ENCODE measurements around the gene KCNJ18. TPM values are rescaled to one million over a fixed set of nuclear protein-coding genes. Genes with fewer than 3 reads are reported as not detected.
"Not testable (repeated sequence)": the region's sequence is repeated elsewhere in the genome, so short reads cannot be mapped to it uniquely, and the experiment has no call there.

Gene KCNJ18
- total RNA-seq, 5 donors from 2014 or later (not counting 1 experiment from before 2014, with no cell fraction given), result not detected

- H3K9me3 ChIP-seq; H3K4me1 ChIP-seq (ENCODE audit: control insufficient read depth in 1 of 2, extremely low read depth in 1 of 2, insufficient read depth in 2 of 2, low read length in 2 of 2); H3K27ac ChIP-seq (ENCODE audit: low read length); H3K36me3 ChIP-seq (ENCODE audit: control insufficient read depth in 2 of 2, extremely low read depth in 1 of 2, insufficient read depth in 1 of 2, low read length in 1 of 2); H3K4me1 Mint-ChIP-seq; H3K27me3 ChIP-seq (replicated peaks in 1 of 2; ENCODE audit: control insufficient read depth in 2 of 2, extremely low read depth in 1 of 2, insufficient read depth in 2 of 2, low read length in 1 of 2); H3K27me3 Mint-ChIP-seq; H3K27ac Mint-ChIP-seq; ATAC-seq (replicated peaks in 1 of 4); POLR2A ChIA-PET; H3K36me3 Mint-ChIP-seq; H3K4me3 Mint-ChIP-seq; H3K4me3 ChIP-seq (ENCODE audit: control insufficient read depth in 1 of 2, extremely low read depth in 1 of 2, low read length in 1 of 2); CTCF ChIA-PET: not testable (repeated sequence)
- DNase-seq, result peak in 1 of 35 experiments; percentile 10
- H3K9me3 Mint-ChIP-seq, result peaks cover 11% of the 10 kb centered on the region in 3 donors
- WGBS (ENCODE audit: insufficient coverage), result 69% methylated on average over 2 of the region's 3 CpGs
Measured at GRCh38 chr17:21666711-21667412, 25.5 kb upstream of the KCNJ18 start.

GRCh38 chr17:21667413-21668117 is 24.8 kb upstream of the KCNJ18 start:
- H3K4me1 Mint-ChIP-seq; CTCF ChIA-PET; H3K27ac Mint-ChIP-seq; H3K36me3 Mint-ChIP-seq; H3K27ac ChIP-seq (ENCODE audit: low read length); H3K4me1 ChIP-seq (ENCODE audit: control insufficient read depth in 1 of 2, extremely low read depth in 1 of 2, insufficient read depth in 2 of 2, low read length in 2 of 2); POLR2A ChIA-PET; H3K27me3 Mint-ChIP-seq; ATAC-seq (replicated peaks in 1 of 4); H3K36me3 ChIP-seq (ENCODE audit: control insufficient read depth in 2 of 2, extremely low read depth in 1 of 2, insufficient read depth in 1 of 2, low read length in 1 of 2); H3K27me3 ChIP-seq (replicated peaks in 1 of 2; ENCODE audit: control insufficient read depth in 2 of 2, extremely low read depth in 1 of 2, insufficient read depth in 2 of 2, low read length in 1 of 2); H3K4me3 ChIP-seq (ENCODE audit: control insufficient read depth in 1 of 2, extremely low read depth in 1 of 2, low read length in 1 of 2); H3K4me3 Mint-ChIP-seq; H3K9me3 ChIP-seq: not testable (repeated sequence)
- H3K9me3 Mint-ChIP-seq, result peaks cover 11% of the 10 kb centered on the region in 3 donors
- 51% methylated on average over 5 of the region's 7 CpGs for WGBS (ENCODE audit: insufficient coverage)
- DNase-seq, result peak in 1 of 35 experiments; percentile 9

GRCh38 chr17:21668118-21668488 is 24.2 kb upstream of the KCNJ18 start:
- H3K27ac ChIP-seq (ENCODE audit: low read length); POLR2A ChIA-PET; H3K36me3 Mint-ChIP-seq; H3K27me3 Mint-ChIP-seq; H3K9me3 ChIP-seq; H3K36me3 ChIP-seq (ENCODE audit: control insufficient read depth in 2 of 2, extremely low read depth in 1 of 2, insufficient read depth in 1 of 2, low read length in 1 of 2); DNase-seq; H3K4me3 Mint-ChIP-seq; H3K4me3 ChIP-seq (ENCODE audit: control insufficient read depth in 1 of 2, extremely low read depth in 1 of 2, low read length in 1 of 2); H3K4me1 ChIP-seq (ENCODE audit: control insufficient read depth in 1 of 2, extremely low read depth in 1 of 2, insufficient read depth in 2 of 2, low read length in 2 of 2); ATAC-seq (replicated peaks in 1 of 4); CTCF ChIA-PET; H3K27ac Mint-ChIP-seq; H3K27me3 ChIP-seq (replicated peaks in 1 of 2; ENCODE audit: control insufficient read depth in 2 of 2, extremely low read depth in 1 of 2, insufficient read depth in 2 of 2, low read length in 1 of 2); H3K4me1 Mint-ChIP-seq: not testable (repeated sequence)
- peaks cover 11% of the 10 kb centered on the region in 3 donors for H3K9me3 Mint-ChIP-seq
- no CpG with 5 or more reads among the region's 3 CpGs for WGBS (ENCODE audit: insufficient coverage)

GRCh38 chr17:21668746-21669508 is 23.4 kb upstream of the KCNJ18 start:
- H3K4me1 ChIP-seq (ENCODE audit: control insufficient read depth in 1 of 2, extremely low read depth in 1 of 2, insufficient read depth in 2 of 2, low read length in 2 of 2); H3K27me3 Mint-ChIP-seq; POLR2A ChIA-PET; H3K36me3 ChIP-seq (ENCODE audit: control insufficient read depth in 2 of 2, extremely low read depth in 1 of 2, insufficient read depth in 1 of 2, low read length in 1 of 2); H3K4me3 Mint-ChIP-seq; H3K4me1 Mint-ChIP-seq; H3K27ac Mint-ChIP-seq; H3K27me3 ChIP-seq (replicated peaks in 1 of 2; ENCODE audit: control insufficient read depth in 2 of 2, extremely low read depth in 1 of 2, insufficient read depth in 2 of 2, low read length in 1 of 2); H3K4me3 ChIP-seq (ENCODE audit: control insufficient read depth in 1 of 2, extremely low read depth in 1 of 2, low read length in 1 of 2); H3K9me3 ChIP-seq; CTCF ChIA-PET; ATAC-seq (replicated peaks in 1 of 4); H3K27ac ChIP-seq (ENCODE audit: low read length); H3K36me3 Mint-ChIP-seq: not testable (repeated sequence)
- H3K9me3 Mint-ChIP-seq, result peaks cover 11 to 15% (median 11%) of the 10 kb centered on the region in 3 donors
- DNase-seq, result peak in 1 of 35 experiments; percentile 11
- 100% methylated on average over 3 of the region's 13 CpGs for WGBS (ENCODE audit: insufficient coverage)

- H3K27ac Mint-ChIP-seq; H3K4me3 Mint-ChIP-seq; H3K36me3 Mint-ChIP-seq; H3K27ac ChIP-seq (ENCODE audit: low read length); CTCF ChIA-PET; H3K27me3 Mint-ChIP-seq; H3K9me3 ChIP-seq; H3K36me3 ChIP-seq (ENCODE audit: control insufficient read depth in 2 of 2, extremely low read depth in 1 of 2, insufficient read depth in 1 of 2, low read length in 1 of 2); H3K4me1 ChIP-seq (ENCODE audit: control insufficient read depth in 1 of 2, extremely low read depth in 1 of 2, insufficient read depth in 2 of 2, low read length in 2 of 2); H3K27me3 ChIP-seq (replicated peaks in 1 of 2; ENCODE audit: control insufficient read depth in 2 of 2, extremely low read depth in 1 of 2, insufficient read depth in 2 of 2, low read length in 1 of 2); H3K4me1 Mint-ChIP-seq; POLR2A ChIA-PET; ATAC-seq (replicated peaks in 1 of 4); H3K4me3 ChIP-seq (ENCODE audit: control insufficient read depth in 1 of 2, extremely low read depth in 1 of 2, low read length in 1 of 2): not testable (repeated sequence)
- peaks cover 7 to 12% (median 8%) of the 10 kb centered on the region in 3 donors for H3K9me3 Mint-ChIP-seq
- DNase-seq, result peak in 1 of 35 experiments; percentile 11
- WGBS (ENCODE audit: insufficient coverage), result 79% methylated on average over 6 of the region's 10 CpGs
Measured at GRCh38 chr17:21669616-21670360, 22.5 kb upstream of the KCNJ18 start.

- H3K4me1 ChIP-seq (ENCODE audit: control insufficient read depth in 1 of 2, extremely low read depth in 1 of 2, insufficient read depth in 2 of 2, low read length in 2 of 2); H3K4me1 Mint-ChIP-seq; H3K27me3 ChIP-seq (replicated peaks in 1 of 2; ENCODE audit: control insufficient read depth in 2 of 2, extremely low read depth in 1 of 2, insufficient read depth in 2 of 2, low read length in 1 of 2); H3K27ac Mint-ChIP-seq; H3K4me3 Mint-ChIP-seq; H3K36me3 ChIP-seq (ENCODE audit: control insufficient read depth in 2 of 2, extremely low read depth in 1 of 2, insufficient read depth in 1 of 2, low read length in 1 of 2); DNase-seq; POLR2A ChIA-PET; CTCF ChIA-PET; H3K27ac ChIP-seq (ENCODE audit: low read length); H3K4me3 ChIP-seq (ENCODE audit: control insufficient read depth in 1 of 2, extremely low read depth in 1 of 2, low read length in 1 of 2); H3K9me3 ChIP-seq; ATAC-seq (replicated peaks in 1 of 4); H3K36me3 Mint-ChIP-seq; H3K27me3 Mint-ChIP-seq: not testable (repeated sequence)
- H3K9me3 Mint-ChIP-seq, result peaks cover 6 to 12% (median 7%) of the 10 kb centered on the region in 3 donors
- WGBS (ENCODE audit: insufficient coverage), result 69% methylated on average over 3 of the region's 8 CpGs
Measured at GRCh38 chr17:21670361-21671155, 21.8 kb upstream of the KCNJ18 start.

All from T-cell (primary cell).